MG63 (cell line): Measurements from ENCODE around the gene AKAP10. TPM values are rescaled to one million over a fixed set of nuclear protein-coding genes. Genes with fewer than 3 reads are reported as not detected.
A peak's percentile ranks its signal among the peaks of the same experiment; 100 is the strongest.

Experiments used
- DNase-seq: peaks from one replicate; pipeline ENCODE4 v3.0.0-alpha.2; 2020
- H3K27me3 ChIP-seq: fragments of 250-450 bp; sonication (Bioruptor Pico); 2 replicates; pipeline ENCODE4 v1.5.1; 2020; ENCODE audit warnings: mild to moderate bottlenecking, moderate library complexity
- H3K36me3 ChIP-seq: fragments of 250-450 bp; sonication (Bioruptor Pico); 2 replicates; pipeline ENCODE4 v1.5.1; 2020; ENCODE audit warnings: mild to moderate bottlenecking, moderate library complexity
- H3K4me3 ChIP-seq: fragments of 250-450 bp; sonication (Bioruptor Pico); 2 replicates; pipeline ENCODE4 v1.5.1; 2020; ENCODE audit warnings: mild to moderate bottlenecking, moderate library complexity
- H3K9me3 ChIP-seq: fragments of 250-450 bp; sonication (Bioruptor Pico); 2 replicates; pipeline ENCODE4 v1.5.1; 2020; ENCODE audit warnings: mild to moderate bottlenecking, moderate library complexity
- total RNA-seq: library from RNA; depleted of rRNA; stranded (reverse); fragments of >200 nt; shearing (Covaris generic); gene quantifications from 2 replicates; pipeline ENCODE4 v1.2.3, GENCODE V29; 2014; ENCODE audit warnings: low replicate concordance

Gene AKAP10
- total RNA-seq, 1 experiment from 2014 or later = 10.0 TPM

GRCh38 chr17:19943599-19943998 is 34.0 kb downstream of the AKAP10 start:
- Histone ChIP-seq H3K36me3 (peaks cover 17% of the 10 kb centered on the region), H3K27me3 (no peaks in the 10 kb centered on the region), H3K4me3 (no peak overlapping the region), H3K9me3 (no peaks in the 10 kb centered on the region)
- no peak for DNase-seq

GRCh38 chr17:19943026-19943425 is 34.6 kb downstream of the AKAP10 start:
- no peak overlapping the region for H3K4me3 ChIP-seq
- DNase-seq = no peak
- no peaks in the 10 kb centered on the region for H3K27me3 ChIP-seq
- peaks cover 17% of the 10 kb centered on the region for H3K36me3 ChIP-seq
- H3K9me3 ChIP-seq = no peaks in the 10 kb centered on the region

GRCh38 chr17:19940722-19941464 is 36.7 kb downstream of the AKAP10 start:
- H3K36me3 ChIP-seq = peaks cover 21% of the 10 kb centered on the region
- no peaks in the 10 kb centered on the region for H3K9me3 ChIP-seq
- no peaks in the 10 kb centered on the region for H3K27me3 ChIP-seq
- no peak for DNase-seq
- no peak overlapping the region for H3K4me3 ChIP-seq

DNA sequence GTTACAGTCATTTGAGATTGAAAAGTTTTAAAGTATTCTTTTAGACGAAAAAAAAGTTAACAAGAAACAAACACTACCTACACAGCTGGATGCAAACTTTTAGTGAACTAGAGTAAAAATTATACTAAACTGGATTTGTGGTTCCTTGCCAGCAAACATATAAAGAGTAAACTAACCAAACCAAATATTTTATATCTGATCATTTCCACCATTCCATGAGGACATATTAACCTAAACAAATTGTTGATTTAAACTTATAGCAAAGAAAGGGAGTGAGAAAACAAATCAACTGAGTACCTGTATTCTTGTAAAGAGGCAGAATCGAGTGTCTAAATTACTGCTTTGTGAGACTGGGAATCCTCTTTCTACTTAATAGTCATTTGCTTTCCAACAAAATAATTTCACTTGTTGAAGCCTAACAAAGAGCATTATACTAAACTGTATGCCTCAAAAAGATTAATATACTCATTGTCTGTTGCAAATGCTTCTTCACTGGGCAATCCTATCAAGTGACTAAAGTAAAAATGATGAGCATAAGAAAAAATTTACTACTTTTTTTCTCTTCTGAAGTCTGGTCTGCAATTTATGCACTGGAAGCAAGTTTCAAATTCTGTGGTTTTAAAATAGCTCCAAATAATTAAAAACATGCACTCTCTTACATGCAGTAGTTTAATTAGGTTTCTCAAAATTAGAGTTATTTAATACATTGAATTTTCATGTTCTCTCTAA is 37.5 kb downstream of the AKAP10 start:
- H3K9me3 ChIP-seq = no peaks in the 10 kb centered on the region
- H3K36me3 ChIP-seq = peaks cover 22% of the 10 kb centered on the region
- DNase-seq = no peak
- no peaks in the 10 kb centered on the region for H3K27me3 ChIP-seq
- no peak overlapping the region for H3K4me3 ChIP-seq

GRCh38 chr17:19938736-19939135 is 38.9 kb downstream of the AKAP10 start:
- no peaks in the 10 kb centered on the region for H3K9me3 ChIP-seq
- H3K27me3 ChIP-seq = no peaks in the 10 kb centered on the region
- no peak overlapping the region for H3K4me3 ChIP-seq
- H3K36me3 ChIP-seq = peaks cover 26% of the 10 kb centered on the region
- no peak for DNase-seq

- Histone ChIP-seq H3K9me3 (no peaks in the 10 kb centered on the region), H3K27me3 (no peaks in the 10 kb centered on the region), H3K4me3 (no peak overlapping the region), H3K36me3 (peaks cover 31% of the 10 kb centered on the region)
- no peak for DNase-seq
These were observed 40.1 kb downstream of the AKAP10 start for GRCh38 chr17:19937522-19937921.

DNA sequence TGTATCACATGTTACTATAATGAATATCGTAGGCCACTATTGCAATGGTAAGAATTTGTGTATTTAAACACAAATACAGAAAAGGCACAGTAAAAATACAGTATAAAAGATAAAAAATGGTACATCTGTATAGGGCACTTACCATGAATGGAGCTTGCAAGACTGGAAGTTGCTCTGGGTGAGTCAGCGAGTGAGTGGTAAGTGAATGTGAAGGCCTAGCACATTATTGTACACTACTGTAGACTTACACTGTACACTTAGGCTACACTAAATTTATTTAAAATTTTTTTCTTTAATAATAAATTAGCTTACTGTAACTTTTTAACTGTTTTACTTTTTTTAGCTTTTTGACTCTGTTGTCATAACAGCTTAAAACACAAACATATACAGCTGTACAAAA is 42.5 kb downstream of the AKAP10 start:
- H3K4me3 ChIP-seq = no peak overlapping the region
- H3K36me3 ChIP-seq = peaks cover 24% of the 10 kb centered on the region
- no peak for DNase-seq
- no peaks in the 10 kb centered on the region for H3K9me3 ChIP-seq
- no peaks in the 10 kb centered on the region for H3K27me3 ChIP-seq

DNA sequence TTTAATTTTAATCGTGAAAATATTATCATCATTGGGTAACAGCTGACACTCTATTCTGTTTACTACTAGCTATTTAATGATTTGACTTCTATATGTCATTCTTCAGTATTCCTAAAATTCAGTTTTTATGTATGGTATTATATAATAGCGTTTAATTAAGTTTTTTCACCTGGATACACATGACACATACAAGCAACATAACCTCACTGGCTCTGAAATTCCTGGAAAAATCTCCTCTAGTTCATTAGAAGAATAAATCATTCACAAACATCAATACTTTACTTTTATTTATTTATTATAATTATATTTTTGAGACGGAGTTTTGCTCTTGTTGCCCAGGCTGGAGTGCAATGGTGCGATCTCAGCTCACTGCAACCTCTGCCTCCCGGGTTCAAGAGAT is 44.0 kb downstream of the AKAP10 start:
- no peaks in the 10 kb centered on the region for H3K9me3 ChIP-seq
- peaks cover 27% of the 10 kb centered on the region for H3K36me3 ChIP-seq
- H3K4me3 ChIP-seq = no peak overlapping the region
- DNase-seq = no peak
- no peaks in the 10 kb centered on the region for H3K27me3 ChIP-seq

- Histone ChIP-seq H3K36me3 (peaks cover 27% of the 10 kb centered on the region), H3K9me3 (no peaks in the 10 kb centered on the region), H3K4me3 (no peak overlapping the region), H3K27me3 (no peaks in the 10 kb centered on the region)
- DNase-seq = no peak
These were observed 44.4 kb downstream of the AKAP10 start for GRCh38 chr17:19933221-19933620.

GRCh38 chr17:19928299-19928698 is 49.3 kb downstream of the AKAP10 start:
- H3K36me3 ChIP-seq = peaks cover 21% of the 10 kb centered on the region
- no peaks in the 10 kb centered on the region for H3K27me3 ChIP-seq
- no peaks in the 10 kb centered on the region for H3K9me3 ChIP-seq
- DNase-seq = peak; percentile 32
- no peak overlapping the region for H3K4me3 ChIP-seq

- no peak for DNase-seq
- peaks cover 23% of the 10 kb centered on the region for H3K36me3 ChIP-seq
- no peaks in the 10 kb centered on the region for H3K27me3 ChIP-seq
- no peaks in the 10 kb centered on the region for H3K9me3 ChIP-seq
- H3K4me3 ChIP-seq = no peak overlapping the region
These were observed 62.2 kb downstream of the AKAP10 start for GRCh38 chr17:19915245-19915978.

DNA sequence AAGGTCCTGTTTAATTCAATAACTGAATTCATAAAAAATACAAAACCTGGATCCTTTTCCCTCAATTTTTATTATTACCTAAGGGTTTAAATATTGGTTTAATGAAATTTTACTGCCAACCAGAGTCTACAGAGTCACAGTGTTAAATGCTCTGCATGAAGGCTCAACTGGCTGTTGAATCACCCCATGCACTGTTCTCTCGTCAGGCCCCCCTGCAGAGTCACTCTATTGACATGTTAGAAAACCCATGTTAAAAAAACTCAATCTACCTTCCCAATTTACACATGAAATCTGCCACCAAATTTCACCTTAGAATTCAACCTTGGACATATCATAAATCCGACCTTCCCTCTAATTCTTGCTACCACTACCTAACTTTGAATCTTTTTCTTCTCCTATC is 66.6 kb downstream of the AKAP10 start:
- Histone ChIP-seq H3K27me3 (no peaks in the 10 kb centered on the region), H3K4me3 (no peak overlapping the region), H3K36me3 (peaks cover 31% of the 10 kb centered on the region), H3K9me3 (no peaks in the 10 kb centered on the region)
- no peak for DNase-seq

GRCh38 chr17:19909139-19909538 is 68.5 kb downstream of the AKAP10 start:
- no peaks in the 10 kb centered on the region for H3K9me3 ChIP-seq
- H3K4me3 ChIP-seq = no peak overlapping the region
- H3K27me3 ChIP-seq = no peaks in the 10 kb centered on the region
- H3K36me3 ChIP-seq = peaks cover 30% of the 10 kb centered on the region
- no peak for DNase-seq

DNA sequence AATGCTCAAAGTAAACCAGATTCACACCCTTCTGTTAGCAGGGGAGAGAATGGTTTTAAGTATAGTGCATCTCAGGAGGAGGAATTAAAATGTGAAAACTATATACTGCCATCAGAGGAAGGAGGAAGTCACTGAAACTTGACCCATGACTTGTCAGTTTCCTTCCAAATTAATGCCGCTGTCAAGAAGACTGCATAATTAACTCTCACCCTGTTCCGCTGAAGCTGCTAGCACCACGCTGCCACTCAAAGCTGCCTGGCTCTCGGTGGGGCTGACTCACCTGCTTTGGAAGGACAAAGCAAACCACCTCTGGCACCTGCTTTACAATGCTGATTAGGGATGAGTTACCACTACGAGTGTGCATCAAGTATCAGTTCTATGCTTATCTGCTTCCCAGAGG is 72.1 kb downstream of the AKAP10 start:
- Histone ChIP-seq H3K27me3 (no peaks in the 10 kb centered on the region), H3K4me3 (no peak overlapping the region), H3K36me3 (peaks cover 28% of the 10 kb centered on the region), H3K9me3 (no peaks in the 10 kb centered on the region)
- no peak for DNase-seq

GRCh38 chr17:19904924-19905323 is 72.7 kb downstream of the AKAP10 start:
- Histone ChIP-seq H3K4me3 (no peak overlapping the region), H3K9me3 (no peaks in the 10 kb centered on the region), H3K36me3 (peaks cover 28% of the 10 kb centered on the region), H3K27me3 (no peaks in the 10 kb centered on the region)
- no peak for DNase-seq

DNA sequence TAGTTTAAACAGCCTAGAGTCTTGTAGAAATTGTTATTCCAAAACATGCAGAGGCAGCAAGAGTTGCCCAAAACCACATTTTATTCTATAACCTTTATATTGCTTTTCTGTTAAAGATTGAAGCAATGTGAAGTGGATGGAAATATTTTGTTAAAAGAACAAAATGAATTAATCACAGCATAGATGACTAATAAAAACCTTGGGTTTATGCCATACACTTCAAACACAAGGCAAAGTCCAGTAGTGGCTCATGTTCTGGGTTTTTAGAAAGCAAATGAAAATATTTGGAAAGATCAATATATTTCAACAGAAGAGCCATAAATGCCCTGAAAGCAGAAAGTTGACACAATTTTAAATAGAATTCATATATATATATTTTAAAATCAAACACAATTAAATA is 73.2 kb downstream of the AKAP10 start:
- no peak for DNase-seq
- no peak overlapping the region for H3K4me3 ChIP-seq
- peaks cover 26% of the 10 kb centered on the region for H3K36me3 ChIP-seq
- no peaks in the 10 kb centered on the region for H3K9me3 ChIP-seq
- H3K27me3 ChIP-seq = no peaks in the 10 kb centered on the region

GRCh38 chr17:19900809-19901208 is 76.8 kb downstream of the AKAP10 start:
- no peaks in the 10 kb centered on the region for H3K9me3 ChIP-seq
- peak; percentile 17 for DNase-seq
- peaks cover 7% of the 10 kb centered on the region for H3K36me3 ChIP-seq
- H3K27me3 ChIP-seq = no peaks in the 10 kb centered on the region
- no peak overlapping the region for H3K4me3 ChIP-seq
